HepG2 (cell line): ENCODE results near the gene ECPAS. TPM values are rescaled to one million over a fixed set of nuclear protein-coding genes. Genes with fewer than 3 reads are reported as not detected.

Source experiments
- AFF4 ChIP-seq: sonication (generic); formaldehyde crosslinking; IDR thresholded peaks from 2 replicates; pipeline ENCODE4 v1.4.0; 2020; ENCODE audit warnings: missing genetic modification reagents
- ATF4 ChIP-seq, 2 experiments: fragments of 450-650 bp in 1 of 2; sonication (generic) in 1 of 2; formaldehyde crosslinking; IDR thresholded peaks; 2 replicates each; pipeline versions ENCODE4 v1.5.0 to v1.8.0; 2020 to 2022; ENCODE audit warnings: mild to moderate bottlenecking in 1 of 2, missing genetic modification reagents in 1 of 2
- ATF7 ChIP-seq, 2 experiments: fragments of 450-650 bp in 1 of 2; sonication (generic) in 1 of 2; formaldehyde crosslinking in 1 of 2; IDR thresholded peaks; 2 replicates each; pipeline versions ENCODE4 v1.4.0 to v1.6.1; 2016 to 2020; ENCODE audit warnings: antibody characterized with exemption in 1 of 2, mild to moderate bottlenecking in 1 of 2, missing genetic modification reagents in 1 of 2
- BATF2 ChIP-seq: sonication (generic); formaldehyde crosslinking; IDR thresholded peaks from 2 replicates; pipeline ENCODE4 v1.8.0; 2022; ENCODE audit warnings: mild to moderate bottlenecking, missing genetic modification reagents, moderate library complexity
- CENPX ChIP-seq: sonication (generic); formaldehyde crosslinking; IDR thresholded peaks from 2 replicates; pipeline ENCODE4 v1.9.0; 2021; ENCODE audit warnings: mild to moderate bottlenecking, missing genetic modification reagents, moderate library complexity
- ELK4 ChIP-seq: sonication (generic); formaldehyde crosslinking; IDR thresholded peaks from 2 replicates; pipeline ENCODE4 v1.9.0; 2021; ENCODE audit warnings: missing genetic modification reagents, borderline replicate concordance
- FUBP1 ChIP-seq: sonication (generic); formaldehyde crosslinking; IDR thresholded peaks from 2 replicates; pipeline ENCODE4 v1.5.1; 2020; ENCODE audit warnings: missing genetic modification reagents, mild to moderate bottlenecking, borderline replicate concordance
- GFI1 ChIP-seq: sonication (generic); formaldehyde crosslinking; IDR thresholded peaks from 2 replicates; pipeline ENCODE4 v1.5.0; 2020; ENCODE audit warnings: missing genetic modification reagents, mild to moderate bottlenecking, borderline replicate concordance
- KDM3A ChIP-seq: IDR thresholded peaks from 2 replicates; pipeline ENCODE4 v1.6.1; 2018; ENCODE audit warnings: low read depth, missing compliant biosample characterization
- MBNL3 ChIP-seq: fragments of 250-450 bp; sonication (Bioruptor Pico); conservative IDR thresholded peaks from 2 replicates; pipeline ENCODE4 v1.8.0; 2022; ENCODE audit warnings: mild to moderate bottlenecking, inconsistent platforms
- MXD4 ChIP-seq: IDR thresholded peaks from 2 replicates; pipeline ENCODE4 v1.6.1; 2016; ENCODE audit warnings: mild to moderate bottlenecking, missing biosample characterization, missing genetic modification reagents
- NCOR1 ChIP-seq: fragments of 200-600 bp; sonication (generic); IDR thresholded peaks from 2 replicates; pipeline ENCODE4 v1.7.0; 2017; ENCODE audit warnings: antibody characterized with exemption, low read length, borderline replicate concordance
- NR1H2 ChIP-seq: sonication (generic); formaldehyde crosslinking; IDR thresholded peaks from 2 replicates; pipeline ENCODE4 v1.8.1; 2022; ENCODE audit warnings: low read depth, missing genetic modification reagents, borderline replicate concordance
- ZC3H4 ChIP-seq: sonication (generic); formaldehyde crosslinking; IDR thresholded peaks from 2 replicates; pipeline ENCODE4 v1.4.0; 2020; ENCODE audit warnings: missing genetic modification reagents, borderline replicate concordance
- ZFYVE20 ChIP-seq: sonication (generic); formaldehyde crosslinking; IDR thresholded peaks from 2 replicates; pipeline ENCODE4 v1.8.0; 2023; ENCODE audit warnings: low read depth, mild to moderate bottlenecking, moderate library complexity, missing genetic modification reagents, borderline replicate concordance
- ZNF10 ChIP-seq: sonication (generic); formaldehyde crosslinking; IDR thresholded peaks from 2 replicates; pipeline ENCODE4 v1.4.0; 2020; ENCODE audit warnings: mild to moderate bottlenecking, low read depth, missing genetic modification reagents, borderline replicate concordance
- ZNF180 ChIP-seq: sonication (generic); formaldehyde crosslinking; IDR thresholded peaks from 2 replicates; pipeline ENCODE4 v1.4.0; 2020; ENCODE audit warnings: low read depth, missing genetic modification reagents, borderline replicate concordance
- ZNF235 ChIP-seq: sonication (generic); formaldehyde crosslinking; IDR thresholded peaks from 2 replicates; pipeline ENCODE4 v1.8.1; 2023; ENCODE audit warnings: mild to moderate bottlenecking, missing genetic modification reagents, borderline replicate concordance
- ZNF564 ChIP-seq: sonication (generic); formaldehyde crosslinking; IDR thresholded peaks from 2 replicates; pipeline ENCODE4 v1.8.1; 2023; ENCODE audit warnings: mild to moderate bottlenecking, missing genetic modification reagents
- ZNF749 ChIP-seq: sonication (generic); formaldehyde crosslinking; IDR thresholded peaks from 2 replicates; pipeline ENCODE4 v1.8.0; 2022; ENCODE audit warnings: mild to moderate bottlenecking, missing genetic modification reagents, moderate library complexity, borderline replicate concordance
- ZNF850 ChIP-seq: sonication (generic); formaldehyde crosslinking; conservative IDR thresholded peaks from 2 replicates; pipeline ENCODE4 v1.9.0; 2021; ENCODE audit warnings: mild to moderate bottlenecking, missing genetic modification reagents
- ZSCAN12 ChIP-seq: sonication (generic); formaldehyde crosslinking; IDR thresholded peaks from 2 replicates; pipeline ENCODE4 v1.9.0; 2021; ENCODE audit warnings: mild to moderate bottlenecking, missing genetic modification reagents
- polyA plus RNA-seq, 8 experiments: library from polyadenylated mRNA; depleted of rRNA in 3 of 8; stranded (reverse) in 7 of 8; unstranded in 1 of 8; fragments of >200 nt; fragmentation: Illumina TruSeq in 4 of 8; extraction: Trizol in 4 of 8; gene quantifications; 2 replicates each; pipeline versions ENCODE4 v1.2.1 to v1.2.3, GENCODE V29; 2011 to 2016; ENCODE audit warnings: low read depth in 4 of 8, missing spikeins in 1 of 8, mixed read lengths in 1 of 8; ENCODE audit not compliant: insufficient read depth in 1 of 8
- total RNA-seq, 5 experiments: library from RNA; depleted of rRNA; stranded (reverse); fragments of >200 nt; fragmentation: Illumina TruSeq; extraction: Trizol; gene quantifications; 2 replicates each; pipeline ENCODE4 v1.2.3, GENCODE V29; 2016; ENCODE audit warnings: low read depth in 1 of 5

ECPAS gene
- total and polyA plus RNA-seq, 2 of the 13 experiments (the other 11 are each of a cell fraction or from before 2014, with no cell fraction given): 35.3 to 58.0 TPM

GRCh38 chr9:111349766-111350165 lies 134.4 kb downstream of the ECPAS start (continued):
- TF ChIP-seq KDM3A (CRISPR knock-in tag) (no peak), ZFYVE20 (no peak), ELK4 (CRISPR knock-in tag) (no peak), ZNF10 (CRISPR knock-in tag) (no peak), ZNF749 (CRISPR knock-in tag) (no peak), ATF4 (CRISPR knock-in tag; IDR thresholded peaks at IDR 0.05) (peak in 1 of 2 experiments; percentile 37; a peak in 1 of 4 replicates), AFF4 (CRISPR knock-in tag) (no peak), ZNF180 (no peak), ZNF235 (no peak), MXD4 (CRISPR knock-in tag) (no peak), ZNF850 (no peak), ZNF564 (CRISPR knock-in tag) (no peak), CENPX (CRISPR knock-in tag) (no peak), NCOR1 (peak; percentile 53; the same call in 1 of the 2 replicates), ZC3H4 (CRISPR knock-in tag) (no peak), NR1H2 (CRISPR knock-in tag) (no peak), BATF2 (no peak), ATF7 (IDR thresholded peaks at IDR 0.05) (no peak), ATF7 (CRISPR knock-in tag; IDR thresholded peaks at IDR 0.05) (no peak), GFI1 (CRISPR knock-in tag) (peak; percentile 100), FUBP1 (CRISPR knock-in tag) (no peak), MBNL3 (CRISPR knock-in tag) (no peak), ZSCAN12 (no peak)
